BJ (cell line): ENCODE data around the gene GAMT. TPM values are rescaled to one million over a fixed set of nuclear protein-coding genes. Genes with fewer than 3 reads are reported as not detected.

Source experiments
- CTCF ChIA-PET: fragments of 350-600 bp; formaldehyde crosslinking; extraction: SDS; loops from one replicate; lab custom pipeline; 2021; ENCODE audit warnings: antibody characterized with exemption, inconsistent platforms; lab: Yijun Ruan, JAX
- POLR2A ChIA-PET: fragments of 300-600 bp; sonication (Branson Sonifier 250); formaldehyde crosslinking; extraction: SDS; loops from one replicate; lab custom pipeline; 2021; ENCODE audit warnings: antibody characterized with exemption; lab: Charles Lee
- DNase-seq: peaks from one replicate; pipeline ENCODE4 v3.0.0-alpha.2; 2011; ENCODE audit warnings: low read depth
- H3K27me3 ChIP-seq: 2 replicates; pipeline ENCODE4 v1.6.0; 2011; ENCODE audit warnings: low read length; ENCODE audit not compliant: control insufficient read depth, insufficient read depth
- H3K36me3 ChIP-seq: 2 replicates; pipeline ENCODE4 v1.5.1; 2011; ENCODE audit warnings: low read length; ENCODE audit not compliant: control insufficient read depth, insufficient read depth
- H3K4me3 ChIP-seq: 2 replicates; pipeline ENCODE4 v1.5.1; 2011; ENCODE audit warnings: low read depth, mild to moderate bottlenecking, control low read depth, low read length
- polyA plus RNA-seq: library from polyadenylated mRNA; depleted of rRNA; stranded (reverse); fragments of >200 nt; gene quantifications from 2 replicates; pipeline ENCODE4 v1.2.3, GENCODE V29; 2011
- TF ChIP-seq, protein P1 (sequence below): IDR thresholded peaks from 2 replicates; pipeline ENCODE4 v1.5.1; 2011; ENCODE audit warnings: low read depth, mild to moderate bottlenecking, control low read depth, inconsistent platforms, low read length, moderate library complexity; ENCODE audit not compliant: insufficient read depth

Gene GAMT
- polyA plus RNA-seq, 1 experiment: 43.7 TPM

DNA sequence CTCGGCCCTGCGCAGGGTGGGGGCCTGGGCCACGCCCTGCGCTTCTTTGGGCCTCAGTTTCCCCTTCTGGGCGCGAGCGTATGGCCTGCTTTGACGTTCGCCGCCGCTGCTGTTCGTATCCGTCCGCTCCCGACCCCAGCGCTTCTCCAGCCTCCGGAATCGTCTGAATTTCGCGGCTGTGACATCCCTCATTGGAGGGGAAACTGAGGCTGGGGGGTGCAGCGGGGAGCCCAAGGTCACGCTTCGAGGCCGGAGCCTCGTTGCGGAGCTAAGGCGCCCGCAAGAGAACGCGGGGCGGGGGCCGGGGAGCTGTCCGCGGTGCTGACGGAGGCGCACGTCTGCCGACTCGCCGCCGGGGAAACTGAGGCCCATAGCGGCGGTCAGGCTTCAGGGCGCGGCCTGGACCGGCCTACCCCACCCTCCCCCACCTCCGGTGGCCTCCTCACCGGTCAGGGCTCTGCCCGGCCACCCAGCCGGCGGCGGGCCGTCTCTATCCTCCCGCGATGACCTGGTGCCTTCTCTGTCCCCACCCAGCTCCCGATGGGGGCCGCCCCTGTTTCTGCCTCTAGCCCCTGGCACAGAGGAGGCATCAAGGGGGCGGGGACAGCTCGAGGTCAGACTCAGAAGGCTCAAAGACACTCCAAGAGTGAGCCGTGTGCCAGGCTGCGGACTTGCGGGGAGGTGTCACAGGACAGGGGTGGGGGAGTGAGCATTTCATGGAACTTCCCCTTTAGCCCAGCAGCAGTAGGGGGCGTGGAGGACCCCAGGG is 45.6 kb upstream of the GAMT start:
- CTCF ChIA-PET: interaction anchor here (1.2 to 2.2 kb wide), 3 partner anchors 9 to 167 kb away, joined by 3 to 9 read pairs (median 4); no protein-coding TSS in a partner anchor
- POLR2A ChIA-PET: interaction anchor here (0.6 kb wide), 1 partner anchor 130 kb away, joined by 5 read pairs; no protein-coding TSS in a partner anchor
- Histone ChIP-seq H3K36me3 (peaks cover 8% of the 10 kb centered on the region), H3K27me3 (peaks cover 26% of the 10 kb centered on the region), H3K4me3 (no peak overlapping the region)
- no peak for DNase-seq
- TF ChIP-seq, protein P1, sequence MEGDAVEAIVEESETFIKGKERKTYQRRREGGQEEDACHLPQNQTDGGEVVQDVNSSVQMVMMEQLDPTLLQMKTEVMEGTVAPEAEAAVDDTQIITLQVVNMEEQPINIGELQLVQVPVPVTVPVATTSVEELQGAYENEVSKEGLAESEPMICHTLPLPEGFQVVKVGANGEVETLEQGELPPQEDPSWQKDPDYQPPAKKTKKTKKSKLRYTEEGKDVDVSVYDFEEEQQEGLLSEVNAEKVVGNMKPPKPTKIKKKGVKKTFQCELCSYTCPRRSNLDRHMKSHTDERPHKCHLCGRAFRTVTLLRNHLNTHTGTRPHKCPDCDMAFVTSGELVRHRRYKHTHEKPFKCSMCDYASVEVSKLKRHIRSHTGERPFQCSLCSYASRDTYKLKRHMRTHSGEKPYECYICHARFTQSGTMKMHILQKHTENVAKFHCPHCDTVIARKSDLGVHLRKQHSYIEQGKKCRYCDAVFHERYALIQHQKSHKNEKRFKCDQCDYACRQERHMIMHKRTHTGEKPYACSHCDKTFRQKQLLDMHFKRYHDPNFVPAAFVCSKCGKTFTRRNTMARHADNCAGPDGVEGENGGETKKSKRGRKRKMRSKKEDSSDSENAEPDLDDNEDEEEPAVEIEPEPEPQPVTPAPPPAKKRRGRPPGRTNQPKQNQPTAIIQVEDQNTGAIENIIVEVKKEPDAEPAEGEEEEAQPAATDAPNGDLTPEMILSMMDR: no peak

DNA sequence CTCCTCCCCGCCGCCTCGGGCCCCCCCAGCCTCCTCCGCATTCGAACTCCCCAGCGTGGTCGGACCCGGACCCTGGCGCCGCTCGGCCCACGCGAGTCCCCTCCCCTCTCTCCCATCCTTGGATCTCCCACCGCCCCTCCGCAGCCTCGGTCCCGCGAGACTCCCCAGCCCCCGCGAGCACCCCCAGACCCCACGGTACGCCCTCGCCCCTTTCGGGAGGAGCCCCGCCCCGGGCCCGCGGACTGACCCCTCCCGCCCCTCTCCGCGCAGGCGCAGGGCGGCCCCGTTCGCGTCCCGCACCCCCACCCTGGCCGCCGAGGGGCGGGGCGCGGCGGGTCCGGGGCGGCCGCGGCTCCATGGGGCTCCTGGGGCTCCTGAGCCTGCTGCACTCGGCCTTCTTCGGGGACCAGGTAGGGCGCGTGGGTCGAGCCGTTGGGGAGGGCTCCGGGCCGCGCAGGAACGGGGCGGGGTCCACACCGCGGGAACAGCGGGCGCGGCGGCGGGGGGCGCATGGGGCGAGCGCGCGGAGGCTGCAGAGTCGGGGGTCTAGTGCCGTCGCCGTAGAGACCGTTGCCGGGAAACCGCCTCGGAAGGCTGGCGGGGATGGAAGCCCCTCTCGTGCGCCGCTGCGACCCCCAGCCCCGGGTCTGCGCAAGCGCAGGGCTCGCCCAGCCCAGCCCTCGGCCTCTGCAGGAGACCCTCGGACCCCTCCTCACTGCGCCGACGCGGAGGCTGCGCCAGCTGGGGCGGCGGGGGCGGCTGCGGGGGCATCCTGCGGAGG is 44.8 kb upstream of the GAMT start:
- no peak for DNase-seq
- TF ChIP-seq, protein P1: no peak
- POLR2A ChIA-PET: interaction anchor here (0.6 kb wide), 1 partner anchor 130 kb away, joined by 5 read pairs; no protein-coding TSS in a partner anchor
- H3K4me3 ChIP-seq: peak overlapping the region; percentile 46
- CTCF ChIA-PET: interaction anchor here (0.8 to 3.7 kb wide), 15 partner anchors 8 to 166 kb away, joined by 3 to 21 read pairs (median 6); partner anchors contain the start of gene REEP6
- peaks cover 21% of the 10 kb centered on the region for H3K27me3 ChIP-seq
- peaks cover 10% of the 10 kb centered on the region for H3K36me3 ChIP-seq

DNA sequence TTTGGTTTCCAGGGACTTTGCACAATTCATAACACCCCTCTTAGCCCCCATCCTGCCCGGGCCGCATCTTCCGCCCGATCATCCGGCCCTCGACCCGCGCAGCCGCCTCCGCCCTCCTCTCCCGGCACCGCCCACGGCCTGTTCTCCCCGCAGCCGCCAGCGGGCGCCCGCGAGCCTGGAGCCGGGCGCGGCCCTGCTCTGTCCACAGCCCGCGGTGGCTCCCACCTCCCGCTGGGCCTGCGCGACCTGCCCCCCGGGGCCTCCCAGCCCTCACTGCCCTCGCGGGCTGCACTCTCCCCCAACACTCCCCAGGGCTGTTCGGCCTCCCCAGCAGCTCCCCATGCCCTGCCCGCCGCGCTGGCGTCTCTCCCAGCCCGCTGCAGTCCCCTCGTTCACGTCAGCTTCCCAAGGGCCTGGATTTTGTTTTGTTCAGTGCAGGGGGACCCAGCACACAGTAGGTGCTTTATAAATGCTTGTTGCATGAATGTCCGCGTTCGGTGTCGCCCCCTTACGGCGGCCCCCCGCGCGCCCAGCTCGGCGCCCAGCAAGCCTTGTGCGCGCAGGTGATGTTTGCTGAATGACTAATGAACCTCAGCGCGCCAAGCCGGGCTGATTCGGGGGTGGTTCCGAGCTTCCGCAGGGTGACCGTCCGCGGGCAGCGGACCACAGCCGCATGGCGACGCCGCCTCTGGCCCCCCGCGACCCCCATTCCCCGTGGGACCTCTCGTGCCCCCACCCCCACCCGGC is 44.0 kb upstream of the GAMT start:
- ChIA-PET CTCF (interaction anchor here (0.8 to 3.7 kb wide), 19 partner anchors 8 to 201 kb away, joined by 3 to 21 read pairs (median 4); partner anchors contain the start of gene REEP6), POLR2A (interaction anchor here (0.6 kb wide), 1 partner anchor 422 kb away, joined by 4 read pairs; no protein-coding TSS in a partner anchor)
- Histone ChIP-seq H3K27me3 (peaks cover 14% of the 10 kb centered on the region), H3K4me3 (peak overlapping the region; percentile 46), H3K36me3 (peaks cover 16% of the 10 kb centered on the region)
- DNase-seq: no peak
- TF ChIP-seq, protein P1: peak; percentile 32

DNA sequence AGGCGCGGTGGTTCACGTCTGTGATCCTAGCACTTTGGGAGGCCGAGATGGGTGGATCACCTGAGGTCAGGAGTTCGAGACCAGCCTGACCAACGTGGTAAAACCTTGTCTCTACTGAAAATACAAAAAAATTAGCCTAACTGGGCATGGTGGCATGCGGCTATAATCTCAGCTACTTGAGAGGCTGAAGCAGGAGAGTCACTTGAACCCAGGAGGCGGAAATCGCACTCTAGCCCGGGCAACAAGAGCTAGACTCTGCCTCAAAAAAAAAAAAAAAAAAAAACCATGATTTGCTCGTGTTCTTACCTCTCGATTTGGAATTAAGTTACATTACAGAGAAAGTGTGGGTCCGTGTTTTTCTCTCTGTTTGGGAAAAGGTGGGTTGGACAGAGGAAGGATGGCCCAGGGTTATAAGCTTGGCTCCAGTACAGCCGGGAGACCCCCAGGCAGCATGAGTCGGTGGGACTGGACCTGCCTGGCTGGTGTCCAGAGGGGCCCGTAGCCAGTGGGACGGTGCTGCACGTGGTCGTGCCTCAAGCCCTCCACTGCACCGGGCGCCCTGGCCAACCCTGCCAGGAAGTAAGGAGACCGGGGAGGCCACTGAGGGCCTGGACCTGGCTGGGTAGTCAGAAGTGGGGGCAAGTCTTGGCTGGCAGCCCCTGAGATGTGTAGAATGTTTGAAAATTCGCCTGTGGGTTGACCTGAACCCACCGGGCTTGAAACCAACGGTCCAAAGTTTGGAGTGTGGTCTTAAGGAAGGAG is 40.5 kb upstream of the GAMT start:
- no peak for DNase-seq
- TF ChIP-seq, protein P1: no peak
- Histone ChIP-seq H3K4me3 (no peak overlapping the region), H3K27me3 (peaks cover 4% of the 10 kb centered on the region), H3K36me3 (peaks cover 23% of the 10 kb centered on the region)
- CTCF ChIA-PET: interaction anchor here (0.7 kb wide), 1 partner anchor 139 kb away, joined by 3 read pairs; no protein-coding TSS in a partner anchor
- POLR2A ChIA-PET: no interaction called here
